Hippocampal formation (tissue), 2 donors: ENCODE measurements around the gene NOP14.
"Not testable (repeated sequence)": the region's sequence is repeated elsewhere in the genome, so short reads cannot be mapped to it uniquely, and the experiment has no call there.

Source experiments
- DNase-seq, 2 donors: peaks; one replicate each; lab custom pipeline; 2025; lab: John Stamatoyannopoulos, UW

NOP14 gene

GRCh38 chr4:2931512-2932301 is 31.5 kb downstream of the NOP14 start:
- DNase-seq = peak in 1 of 2 donors; percentile 32

- DNase-seq = peak in 1 of 2 donors; percentile 49
Measured at GRCh38 chr4:2930758-2931511, 32.3 kb downstream of the NOP14 start.

DNA sequence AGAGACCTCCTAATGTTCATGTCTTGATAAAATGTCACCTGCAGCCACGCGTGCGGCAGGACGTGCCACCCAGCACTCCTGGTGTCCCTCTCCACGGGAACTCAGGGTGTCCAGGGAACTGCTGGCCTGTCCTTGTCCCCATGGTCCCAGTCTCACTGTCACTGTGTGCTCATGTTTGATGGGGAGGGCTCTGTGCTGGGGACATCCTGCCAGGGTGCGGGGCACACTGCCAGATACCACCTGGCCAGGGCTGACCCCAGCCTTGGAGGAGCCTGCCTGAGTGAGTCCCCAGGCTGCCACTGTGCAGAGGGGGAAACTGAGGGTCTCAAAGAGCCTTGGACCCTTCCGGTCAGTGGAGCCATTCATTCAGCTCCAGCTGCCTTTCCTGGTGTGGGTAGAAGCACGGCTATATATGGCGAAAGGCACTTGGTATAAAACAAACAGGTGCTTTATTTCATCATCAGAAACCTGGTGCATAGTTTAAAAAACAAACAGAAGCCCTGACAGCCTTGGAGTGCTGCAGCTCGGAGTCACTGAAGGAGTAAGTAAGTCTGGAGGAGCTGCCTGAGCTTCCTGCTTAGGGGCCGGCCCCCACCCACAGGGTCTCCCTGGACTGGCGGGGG is 33.0 kb downstream of the NOP14 start:
- no peak for DNase-seq

DNA sequence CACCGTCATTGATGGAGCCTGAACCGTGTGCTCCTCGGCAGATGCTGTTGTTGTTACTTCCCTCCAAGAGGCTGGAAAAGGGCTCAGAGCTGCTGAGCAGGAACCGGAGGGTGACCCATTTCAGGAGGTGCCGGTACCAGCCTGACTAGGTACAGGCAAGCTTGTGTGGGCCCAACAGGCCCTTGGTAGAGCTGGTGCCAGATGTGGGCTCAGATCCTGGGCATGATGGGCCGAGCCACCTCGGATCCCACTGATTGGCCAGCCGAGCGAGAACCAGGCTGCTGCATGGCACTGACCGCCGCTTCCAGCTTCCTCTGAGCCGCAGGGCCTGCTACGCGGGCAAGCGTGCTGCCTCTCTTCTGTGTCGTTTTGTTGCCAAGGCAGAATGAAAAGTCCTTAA is 33.7 kb downstream of the NOP14 start:
- no peak for DNase-seq

DNA sequence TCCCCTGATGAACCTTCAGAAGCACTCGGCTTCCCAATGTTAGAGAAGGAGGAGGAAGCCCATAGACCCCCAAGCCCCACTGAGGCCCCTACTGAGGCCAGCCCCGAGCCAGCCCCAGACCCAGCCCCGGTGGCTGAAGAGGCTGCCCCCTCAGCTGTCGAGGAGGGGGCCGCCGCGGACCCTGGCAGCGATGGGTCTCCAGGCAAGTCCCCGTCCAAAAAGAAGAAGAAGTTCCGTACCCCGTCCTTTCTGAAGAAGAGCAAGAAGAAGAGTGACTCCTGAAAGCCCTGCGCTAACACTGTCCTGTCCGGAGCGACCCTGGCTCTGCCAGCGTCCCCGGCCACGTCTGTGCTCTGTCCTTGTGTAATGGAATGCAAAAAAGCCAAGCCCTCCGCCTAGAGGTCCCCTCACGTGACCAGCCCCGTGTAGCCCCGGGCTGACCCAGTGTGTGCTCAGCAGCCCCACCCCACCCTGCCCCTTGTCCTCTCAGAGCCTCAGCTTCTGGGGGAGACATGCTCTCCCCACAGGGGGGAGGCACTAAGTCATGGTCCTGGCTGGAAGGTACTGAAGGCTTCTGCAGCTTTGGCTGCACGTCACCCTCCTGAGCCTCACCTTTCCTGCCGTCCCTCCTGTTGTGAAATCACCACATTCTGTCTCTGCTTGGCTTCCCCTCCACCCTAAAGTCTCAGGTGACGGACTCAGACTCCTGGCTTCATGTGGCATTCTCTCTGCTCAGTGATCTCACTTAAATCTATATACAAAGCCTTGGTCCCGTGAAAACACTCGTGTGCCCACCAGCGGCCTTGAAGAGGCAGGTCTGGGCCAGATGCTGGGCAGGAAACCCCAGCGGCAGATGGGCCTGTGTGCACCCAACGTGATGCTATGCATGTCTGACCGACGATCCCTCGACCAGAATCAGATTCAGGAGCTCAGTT is 34.7 kb downstream of the NOP14 start:
- DNase-seq = no peak

DNA sequence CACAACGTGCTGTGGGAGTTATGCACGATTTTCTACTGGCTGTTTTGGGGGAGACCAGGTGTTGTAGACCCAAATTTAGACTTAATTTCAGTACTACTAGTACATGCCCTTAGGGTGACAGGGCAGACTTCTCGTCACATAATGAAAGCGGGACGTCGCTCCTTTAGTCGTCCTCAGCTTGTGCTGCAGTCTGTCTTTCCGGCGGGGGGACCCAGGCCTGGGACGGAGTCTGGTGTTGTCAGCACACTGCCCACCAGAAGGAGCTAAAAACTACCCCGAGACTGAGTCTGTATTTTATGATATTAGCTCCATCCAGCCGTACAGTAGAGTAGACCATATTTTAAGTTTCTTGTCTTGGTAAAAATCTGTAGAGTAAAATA is 35.5 kb downstream of the NOP14 start:
- no peak for DNase-seq

GRCh38 chr4:2927016-2927695 is 36.0 kb downstream of the NOP14 start:
- DNase-seq = no peak

DNA sequence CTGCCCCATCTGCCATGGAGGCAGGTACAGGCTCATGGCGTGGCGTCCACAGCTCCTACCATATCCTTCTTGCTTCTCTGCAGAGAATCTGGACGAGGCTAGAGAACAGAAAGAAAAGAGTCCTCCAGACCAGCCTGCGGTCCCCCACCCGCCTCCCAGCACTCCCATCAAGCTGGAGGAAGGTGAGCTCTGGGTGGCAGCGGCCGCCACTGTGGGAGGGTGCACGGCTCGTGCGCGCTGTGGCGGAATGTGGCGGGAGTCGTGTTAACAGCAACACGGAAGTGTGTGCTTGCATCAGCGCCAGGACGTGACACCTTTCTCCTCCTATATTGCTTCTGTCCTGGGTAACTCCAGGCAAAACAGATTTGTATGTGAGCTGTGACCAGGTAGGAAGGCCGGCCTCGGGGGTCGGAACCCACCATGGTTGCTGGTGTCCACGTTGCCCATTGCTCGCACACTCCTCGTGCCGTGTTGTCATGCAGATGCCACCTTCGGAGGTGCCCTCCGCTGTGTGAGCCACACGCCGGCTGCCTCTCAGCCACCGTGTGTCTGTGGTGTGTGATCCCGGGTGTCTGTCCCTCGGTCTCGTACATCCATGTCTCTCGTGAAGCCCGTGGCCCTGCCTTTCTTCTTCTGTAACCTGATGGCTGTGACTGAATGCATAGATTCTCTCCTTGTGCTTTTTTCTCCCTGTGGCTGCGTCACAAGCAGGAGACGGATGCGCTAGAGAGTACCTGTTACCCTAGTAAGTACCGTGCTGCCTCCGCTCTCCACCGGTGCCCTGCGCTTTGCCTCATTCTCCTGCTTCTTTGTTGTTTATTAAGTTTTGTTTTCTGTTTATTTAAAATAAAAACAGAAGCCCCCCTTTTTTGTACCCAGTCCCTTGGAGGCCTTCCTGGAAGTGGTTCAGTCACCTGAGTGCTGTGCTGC is 37.0 kb downstream of the NOP14 start:
- DNase-seq = no peak

GRCh38 chr4:2925496-2925895 is 37.7 kb downstream of the NOP14 start:
- no peak for DNase-seq

- DNase-seq = no peak
Measured at GRCh38 chr4:2924765-2925301, 38.4 kb downstream of the NOP14 start.

GRCh38 chr4:2924286-2924685 is 38.9 kb downstream of the NOP14 start:
- no peak for DNase-seq

DNA sequence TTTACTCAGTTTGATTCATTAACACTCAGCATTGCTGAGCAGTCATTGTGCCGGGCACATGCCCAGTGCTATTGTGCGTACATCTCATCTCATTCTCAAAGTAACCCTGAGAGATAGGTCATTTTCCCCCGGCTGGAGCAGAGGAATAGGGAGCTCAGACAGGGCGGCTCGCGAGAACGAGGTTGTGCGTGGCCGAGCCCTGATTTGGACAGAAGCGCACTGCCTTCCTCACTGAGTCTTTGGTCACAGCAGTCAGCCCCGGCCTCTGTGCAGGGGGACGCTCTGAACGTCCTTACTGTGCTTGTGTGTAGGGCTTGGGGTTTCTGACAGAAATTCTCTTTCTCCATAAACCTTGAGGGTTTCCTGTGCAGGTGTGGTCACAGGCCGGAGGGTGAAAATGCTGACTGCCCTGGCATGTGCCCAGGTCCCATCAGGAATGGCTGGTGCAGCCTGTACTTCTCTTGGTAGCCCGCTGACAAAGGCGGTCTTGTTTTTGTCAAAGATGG is 39.5 kb downstream of the NOP14 start:
- no peak for DNase-seq

DNA sequence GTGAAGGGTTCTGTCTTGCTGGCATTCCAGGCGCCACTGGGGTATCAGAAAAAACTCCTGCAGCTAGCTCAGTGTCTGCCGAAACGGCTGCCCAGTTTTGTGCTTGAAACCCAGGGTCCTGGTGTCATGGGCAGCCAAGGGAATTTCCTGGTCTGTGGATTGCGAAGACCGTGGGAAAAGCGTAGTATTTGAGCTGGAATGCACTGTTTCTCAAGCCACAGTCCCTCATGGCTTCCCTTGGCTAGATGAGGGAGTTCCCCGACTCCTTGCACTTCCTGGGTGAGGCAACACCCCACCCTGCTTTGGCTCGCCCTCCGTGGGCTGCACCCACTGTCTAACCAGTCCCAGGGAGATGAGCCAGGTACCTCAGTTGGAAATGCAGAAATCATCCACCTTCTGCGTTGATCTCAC is 40.1 kb downstream of the NOP14 start:
- DNase-seq = no peak

DNA sequence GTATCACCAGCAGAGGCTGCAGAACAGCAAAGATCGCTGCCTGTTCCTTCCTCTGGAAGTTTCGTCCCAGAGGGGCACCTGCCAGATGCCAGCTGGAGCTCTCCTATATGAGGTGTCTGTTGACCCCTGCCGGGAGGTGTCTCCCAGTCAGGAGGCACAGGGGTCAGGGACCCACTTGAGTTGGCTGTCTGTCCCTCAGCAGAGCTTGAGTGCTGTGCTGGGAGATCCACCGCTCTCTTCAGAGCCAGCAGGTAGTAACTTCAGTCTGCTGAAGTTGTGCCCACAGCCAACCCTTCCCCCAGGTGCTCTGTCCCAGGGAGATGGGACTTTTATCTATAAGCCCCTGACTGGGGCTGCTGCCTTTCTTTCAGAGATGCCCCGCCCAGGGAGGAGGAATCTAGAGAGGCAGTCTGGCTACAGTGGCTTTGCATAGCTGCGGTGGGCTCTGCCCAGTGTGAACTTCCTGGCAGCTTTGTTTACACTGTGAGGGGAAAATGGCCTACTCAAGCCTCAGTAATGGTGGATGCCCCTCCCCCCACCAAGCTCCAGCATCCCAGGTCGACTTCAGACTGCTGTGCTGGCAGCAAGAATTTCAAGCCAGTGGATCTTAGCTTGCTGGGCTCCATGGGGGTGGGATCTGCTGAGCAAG is 40.6 kb downstream of the NOP14 start:
- DNase-seq = not testable (repeated sequence)

DNA sequence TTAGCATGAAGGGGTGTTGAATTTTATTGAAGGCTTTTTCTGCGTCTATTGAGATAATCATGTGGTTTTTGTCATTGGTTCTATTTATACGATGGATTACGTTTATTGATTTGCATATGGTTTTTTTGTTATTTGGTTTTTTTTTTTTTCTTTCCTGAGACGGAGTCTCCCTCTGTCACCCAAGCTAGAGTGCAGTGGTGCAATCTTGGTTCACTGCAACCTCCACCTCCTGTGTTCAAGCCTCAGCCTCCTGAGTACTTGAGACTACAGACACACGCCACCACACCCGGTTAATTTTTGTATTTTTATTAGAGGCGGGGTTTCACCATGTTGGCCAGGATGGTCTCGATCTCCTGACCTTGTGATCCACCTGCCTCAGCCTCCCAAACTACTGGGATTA is 44.5 kb downstream of the NOP14 start:
- not testable (repeated sequence) for DNase-seq

GRCh38 chr4:2918300-2918699 is 44.9 kb downstream of the NOP14 start:
- not testable (repeated sequence) for DNase-seq

GRCh38 chr4:2916696-2917095 is 46.5 kb downstream of the NOP14 start:
- not testable (repeated sequence) for DNase-seq

DNA sequence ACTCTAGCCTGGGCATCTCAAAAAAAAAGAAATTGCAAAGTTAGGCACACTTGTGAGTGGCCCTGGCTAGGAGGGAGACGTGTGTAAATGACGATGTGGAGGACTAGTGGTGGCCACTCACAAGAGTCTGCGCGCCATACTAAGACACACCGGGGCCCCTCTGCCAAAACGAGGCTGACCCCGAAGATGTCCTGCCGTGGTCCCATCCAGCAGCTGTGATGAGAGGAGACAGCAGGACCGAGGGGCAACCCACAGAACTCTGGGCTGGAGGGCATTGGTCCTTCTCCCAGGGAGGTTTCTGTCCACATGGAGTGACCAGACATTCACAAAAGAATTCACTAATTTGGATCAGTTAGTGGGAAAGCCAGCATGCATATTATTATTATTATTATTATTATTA is 47.4 kb downstream of the NOP14 start:
- DNase-seq = no peak
